CD4-positive, alpha-beta T cell (primary cell): ENCODE measurements around the gene PI4KA. TPM values are rescaled to one million over a fixed set of nuclear protein-coding genes. Genes with fewer than 3 reads are reported as not detected.

Experiments used
- ATAC-seq: fragments of 200-7000 bp; cut with Tn5 transposase; one replicate; pipeline ENCODE4 v1.10.0; 2022; ENCODE audit warnings: mild to moderate bottlenecking; ENCODE audit not compliant: poor library complexity
- CTCF ChIA-PET: fragments of 350-600 bp; sonication (Branson Sonifier 250); formaldehyde crosslinking; loops from one replicate; lab custom pipeline; 2021; ENCODE audit warnings: antibody characterized with exemption, inconsistent platforms; lab: Charles Lee
- POLR2A ChIA-PET: fragments of 350-600 bp; sonication (Branson Sonifier 250); formaldehyde crosslinking; loops from one replicate; lab custom pipeline; 2021; ENCODE audit warnings: antibody characterized with exemption, inconsistent platforms; lab: Charles Lee
- DNase-seq, 14 experiments: peaks; one replicate each; pipeline ENCODE4 v3.0.0-alpha.2; 2013 to 2020; ENCODE audit warnings: mixed read lengths in 2 of 14
- H3K27ac ChIP-seq, 2 donors: one replicate each; pipeline versions ENCODE4 v1.5.1 to v1.7.0; 2013; ENCODE audit warnings: low read length in 2 of 2, low read depth in 1 of 2, mild to moderate bottlenecking in 1 of 2
- H3K27me3 ChIP-seq, 2 experiments: 1 replicate in 1 of 2; 2 replicates in 1 of 2; pipeline versions ENCODE4 v1.6.1 to v1.7.0; 2013; ENCODE audit warnings: low read length in 2 of 2, control low read depth in 1 of 2, mild to moderate bottlenecking in 1 of 2, moderate library complexity in 1 of 2; ENCODE audit not compliant: insufficient read depth in 2 of 2, control insufficient read depth in 1 of 2
- H3K36me3 ChIP-seq: one replicate; pipeline ENCODE4 v1.6.1; 2013; ENCODE audit warnings: low read length, control low read depth; ENCODE audit not compliant: insufficient read depth
- H3K4me1 ChIP-seq: one replicate; pipeline ENCODE4 v1.6.1; 2013; ENCODE audit warnings: low read length, control low read depth; ENCODE audit not compliant: insufficient read depth
- H3K4me3 ChIP-seq: one replicate; pipeline ENCODE4 v1.5.1; 2013; ENCODE audit warnings: mild to moderate bottlenecking, low read length, moderate library complexity
- H3K9me3 ChIP-seq, 2 experiments: 1 replicate in 1 of 2; 2 replicates in 1 of 2; pipeline versions ENCODE4 v1.6.1 to v1.7.0; 2013; ENCODE audit warnings: low read length in 2 of 2, mild to moderate bottlenecking in 2 of 2, control low read depth in 1 of 2, moderate library complexity in 1 of 2; ENCODE audit not compliant: control insufficient read depth in 1 of 2, insufficient read depth in 1 of 2
- H3K27ac Mint-ChIP-seq: one replicate; pipeline ENCODE4 v1.8.0; 2020; ENCODE audit warnings: mixed read lengths
- H3K27me3 Mint-ChIP-seq: one replicate; pipeline ENCODE4 v1.8.0; 2021; ENCODE audit warnings: mixed read lengths
- H3K36me3 Mint-ChIP-seq: one replicate; pipeline ENCODE4 v1.8.0; 2021; ENCODE audit warnings: low read depth, mixed read lengths
- H3K4me1 Mint-ChIP-seq: one replicate; pipeline ENCODE4 v1.8.0; 2021; ENCODE audit warnings: low read depth, mixed read lengths
- H3K4me3 Mint-ChIP-seq: one replicate; pipeline ENCODE4 v1.8.0; 2020; ENCODE audit warnings: mild to moderate bottlenecking, mixed read lengths
- H3K9me3 Mint-ChIP-seq: one replicate; pipeline ENCODE4 v1.8.0; 2020; ENCODE audit warnings: mixed read lengths
- CTCF ChIP-seq: fragments of 200-600 bp; IDR thresholded peaks from one replicate; pipeline ENCODE4 v1.8.0; 2022; ENCODE audit warnings: antibody characterized with exemption, mild to moderate bottlenecking
- intact Hi-C, 2 experiments: fragments of 100-400 bp; cut with DNase I in 1 of 2; cut with micrococcal nuclease in 1 of 2; formaldehyde crosslinking; loops; one replicate each; pipeline versions ENCODE4 v1.15.1 to v1.9.0; 2023 to 2025; cut with DNase I, micrococcal nuclease
- total RNA-seq, 174 experiments: library from RNA in 2 of 174; stranded (reverse) in 2 of 174; gene quantifications; one replicate each; pipeline ENCODE4 v1.2.3 and lab custom pipeline; 2021 to 2026

PI4KA gene
- total RNA-seq, 2 experiments from 2014 or later = 137 to 146 TPM

GRCh38 chr22:20761536-20761935, 97.1 kb downstream of the PI4KA start:
- ATAC-seq (no peak), DNase-seq (no peak)
- intact Hi-C loops = no loop called here
- Mint-ChIP-seq H3K4me3 (no peak overlapping the region), H3K9me3 (no peaks in the 10 kb centered on the region), H3K4me1 (no peaks in the 10 kb centered on the region), H3K36me3 (peaks cover 78% of the 10 kb centered on the region), H3K27me3 (no peaks in the 10 kb centered on the region), H3K27ac (no peak overlapping the region)
- TF ChIP-seq CTCF = no peak
- H3K36me3 ChIP-seq = peaks cover 70% of the 10 kb centered on the region
- POLR2A ChIA-PET = no interaction called here
- H3K9me3 ChIP-seq = no peaks in the 10 kb centered on the region
- CTCF ChIA-PET = no interaction called here
- no peaks in the 10 kb centered on the region for H3K27me3 ChIP-seq
- no peak overlapping the region for H3K27ac ChIP-seq
- H3K4me3 ChIP-seq = no peak overlapping the region
- no peaks in the 10 kb centered on the region for H3K4me1 ChIP-seq

- Mint-ChIP-seq H3K4me3 (no peak overlapping the region), H3K36me3 (peaks cover 72% of the 10 kb centered on the region), H3K4me1 (no peaks in the 10 kb centered on the region), H3K27ac (no peak overlapping the region), H3K9me3 (no peaks in the 10 kb centered on the region), H3K27me3 (no peaks in the 10 kb centered on the region)
- no peak overlapping the region for H3K27ac ChIP-seq
- peaks cover 63% of the 10 kb centered on the region for H3K36me3 ChIP-seq
- ATAC-seq (no peak), DNase-seq (no peak)
- no peaks in the 10 kb centered on the region for H3K27me3 ChIP-seq
- TF ChIP-seq CTCF = no peak
- POLR2A ChIA-PET = no interaction called here
- H3K9me3 ChIP-seq = no peaks in the 10 kb centered on the region
- intact Hi-C loops = no loop called here
- CTCF ChIA-PET = interaction anchor here (0.6 kb wide), 1 partner anchor 1517 kb away, joined by 3 read pairs; no protein-coding TSS in a partner anchor
- H3K4me3 ChIP-seq = no peak overlapping the region
- H3K4me1 ChIP-seq = no peaks in the 10 kb centered on the region
Observed at GRCh38 chr22:20760084-20760483, 98.5 kb downstream of the PI4KA start.

GRCh38 chr22:20758688-20759087, 99.9 kb downstream of the PI4KA start:
- no peaks in the 10 kb centered on the region for H3K4me1 Mint-ChIP-seq
- no peak for DNase-seq
- Histone ChIP-seq H3K27me3 (no peaks in the 10 kb centered on the region), H3K27ac (no peak overlapping the region), H3K4me1 (no peaks in the 10 kb centered on the region), H3K4me3 (no peak overlapping the region), H3K9me3 (no peaks in the 10 kb centered on the region), H3K36me3 (peaks cover 53% of the 10 kb centered on the region)
- H3K36me3 Mint-ChIP-seq = peaks cover 67% of the 10 kb centered on the region
- ATAC-seq = no peak
- no peak for TF ChIP-seq CTCF
- no peaks in the 10 kb centered on the region for H3K27me3 Mint-ChIP-seq
- H3K9me3 Mint-ChIP-seq = no peaks in the 10 kb centered on the region
- H3K27ac Mint-ChIP-seq = no peak overlapping the region
- POLR2A ChIA-PET = no interaction called here
- H3K4me3 Mint-ChIP-seq = no peak overlapping the region
- CTCF ChIA-PET = interaction anchor here (1.3 kb wide), 1 partner anchor 17 kb away, joined by 4 read pairs; no protein-coding TSS in a partner anchor
- intact Hi-C loops = no loop called here
